ENCODE data around the gene SNAPC2.

SNAPC2 gene

DNA sequence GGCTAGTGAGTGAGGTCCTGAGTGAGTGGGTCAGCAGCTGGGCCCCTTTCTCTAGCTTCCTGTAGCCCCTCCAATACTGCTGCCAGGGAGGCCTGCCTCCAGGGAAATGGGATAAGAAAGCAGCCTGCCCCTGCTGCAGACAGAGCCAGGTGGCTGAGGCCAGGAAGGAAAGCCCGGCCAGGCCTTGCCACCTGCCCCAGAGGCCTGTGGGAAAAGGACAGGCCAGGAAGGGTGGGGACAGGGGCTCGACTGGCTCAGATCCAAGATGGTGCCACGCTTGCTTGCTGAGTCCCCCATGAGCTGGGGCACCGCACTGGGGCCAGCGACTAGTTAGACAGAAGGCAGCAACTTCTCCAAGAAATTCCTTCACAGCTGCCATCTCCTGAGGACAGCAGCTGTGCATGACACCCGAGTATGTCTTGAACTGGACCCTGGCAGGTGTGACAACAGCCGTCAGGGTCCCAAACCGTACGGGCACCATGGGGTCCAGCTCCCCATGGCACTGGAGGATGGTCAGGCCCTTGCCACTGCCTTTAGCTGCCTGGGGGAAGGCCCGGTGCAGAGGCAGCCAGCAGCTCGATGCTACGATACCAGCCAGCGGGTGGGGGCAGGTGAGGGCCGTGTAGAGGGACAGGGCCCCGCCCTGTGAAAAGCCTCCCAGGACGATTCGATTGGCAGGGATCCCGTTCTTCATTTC lies 40.9 kb upstream of the SNAPC2 start:
- no peak overlapping the region for H3K4me3 ChIP-seq (ENCODE audit: low read depth in 1 of 2, low read length in 2 of 2)
- H3K27ac ChIP-seq (ENCODE audit: low read depth, low read length) = no peak overlapping the region
- peaks cover 0 to 3% of the 10 kb centered on the region in 2 donors for H3K4me1 ChIP-seq (ENCODE audit: control insufficient read depth in 1 of 2, insufficient read depth in 2 of 2, low read length in 2 of 2)
- peaks cover 6 to 11% of the 10 kb centered on the region in 2 donors for H3K27me3 ChIP-seq (ENCODE audit: control insufficient read depth in 1 of 2, insufficient read depth in 2 of 2, low read length in 2 of 2)
- no peaks in the 10 kb centered on the region for H3K9me3 ChIP-seq (ENCODE audit: control insufficient read depth in 1 of 2, low read length in 2 of 2)
- H3K36me3 ChIP-seq (ENCODE audit: control insufficient read depth in 1 of 2, insufficient read depth in 2 of 2, low read length in 2 of 2) = no peaks in the 10 kb centered on the region
- H3K9ac ChIP-seq (ENCODE audit: low read depth in 1 of 2, low read length in 2 of 2) = no peak overlapping the region

- Histone ChIP-seq H3K9me3 (ENCODE audit: control insufficient read depth in 1 of 2, low read length in 2 of 2) (no peaks in the 10 kb centered on the region), H3K36me3 (ENCODE audit: control insufficient read depth in 1 of 2, insufficient read depth in 2 of 2, low read length in 2 of 2) (no peaks in the 10 kb centered on the region), H3K9ac (ENCODE audit: low read depth in 1 of 2, low read length in 2 of 2) (no peak overlapping the region), H3K27me3 (ENCODE audit: control insufficient read depth in 1 of 2, insufficient read depth in 2 of 2, low read length in 2 of 2) (peaks cover 1 to 7% of the 10 kb centered on the region in 2 donors), H3K4me3 (ENCODE audit: low read depth in 1 of 2, low read length in 2 of 2) (no peak overlapping the region), H3K27ac (ENCODE audit: low read depth, low read length) (no peak overlapping the region), H3K4me1 (ENCODE audit: control insufficient read depth in 1 of 2, insufficient read depth in 2 of 2, low read length in 2 of 2) (no peaks in the 10 kb centered on the region)
Observed at GRCh38 chr19:7879836-7880235, 40.3 kb upstream of the SNAPC2 start.

DNA sequence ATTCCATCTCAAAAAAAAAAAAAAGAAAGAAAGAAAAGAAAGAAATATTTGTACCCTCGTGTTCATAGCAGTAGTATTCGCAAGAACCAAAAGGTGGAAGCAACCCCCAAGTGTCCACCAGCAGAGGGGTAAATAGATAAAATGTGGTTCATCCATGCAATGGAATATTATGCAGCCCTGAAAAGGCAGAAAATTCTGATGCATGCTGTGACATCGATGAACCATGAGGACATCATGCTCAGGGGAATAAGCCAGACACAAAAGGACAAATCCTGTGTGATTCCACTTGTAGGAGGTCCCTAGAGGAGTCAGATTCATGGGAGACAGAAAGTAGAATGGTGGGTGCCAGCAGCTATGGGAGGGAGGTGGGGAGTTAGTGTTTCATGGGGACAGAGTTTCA lies 38.2 kb upstream of the SNAPC2 start:
- no peak overlapping the region for H3K4me3 ChIP-seq (ENCODE audit: low read depth in 1 of 2, low read length in 2 of 2)
- no peak overlapping the region for H3K9ac ChIP-seq (ENCODE audit: low read depth in 1 of 2, low read length in 2 of 2)
- no peaks in the 10 kb centered on the region for H3K36me3 ChIP-seq (ENCODE audit: control insufficient read depth in 1 of 2, insufficient read depth in 2 of 2, low read length in 2 of 2)
- no peaks in the 10 kb centered on the region for H3K4me1 ChIP-seq (ENCODE audit: control insufficient read depth in 1 of 2, insufficient read depth in 2 of 2, low read length in 2 of 2)
- no peak overlapping the region for H3K27ac ChIP-seq (ENCODE audit: low read depth, low read length)
- H3K27me3 ChIP-seq (ENCODE audit: control insufficient read depth in 1 of 2, insufficient read depth in 2 of 2, low read length in 2 of 2) = no peaks in the 10 kb centered on the region
- no peaks in the 10 kb centered on the region for H3K9me3 ChIP-seq (ENCODE audit: control insufficient read depth in 1 of 2, low read length in 2 of 2)

DNA sequence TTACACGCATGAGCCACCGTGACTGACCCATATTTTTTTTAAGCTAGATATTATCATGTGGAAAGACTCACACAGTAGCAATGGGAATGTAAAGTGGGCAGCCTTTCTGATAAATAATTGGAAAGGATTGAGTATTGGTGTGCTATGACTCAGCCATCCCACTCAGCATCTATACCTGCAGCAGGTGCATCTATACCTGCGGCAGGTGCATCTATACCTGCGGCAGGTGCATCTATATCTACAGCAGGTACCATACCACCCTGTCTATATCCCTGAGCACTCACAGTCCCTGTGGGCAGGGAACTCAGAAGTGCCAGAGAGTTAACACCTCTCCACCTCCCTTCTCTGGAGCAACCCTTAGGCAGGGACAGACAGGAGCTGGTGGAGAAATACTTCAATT lies 37.0 kb upstream of the SNAPC2 start:
- Histone ChIP-seq H3K9ac (ENCODE audit: low read depth in 1 of 2, low read length in 2 of 2) (no peak overlapping the region), H3K27ac (ENCODE audit: low read depth, low read length) (no peak overlapping the region), H3K36me3 (ENCODE audit: control insufficient read depth in 1 of 2, insufficient read depth in 2 of 2, low read length in 2 of 2) (no peaks in the 10 kb centered on the region), H3K4me1 (ENCODE audit: control insufficient read depth in 1 of 2, insufficient read depth in 2 of 2, low read length in 2 of 2) (no peaks in the 10 kb centered on the region), H3K9me3 (ENCODE audit: control insufficient read depth in 1 of 2, low read length in 2 of 2) (no peaks in the 10 kb centered on the region), H3K4me3 (ENCODE audit: low read depth in 1 of 2, low read length in 2 of 2) (no peak overlapping the region), H3K27me3 (ENCODE audit: control insufficient read depth in 1 of 2, insufficient read depth in 2 of 2, low read length in 2 of 2) (no peaks in the 10 kb centered on the region)

- H3K4me1 ChIP-seq (ENCODE audit: control insufficient read depth in 1 of 2, insufficient read depth in 2 of 2, low read length in 2 of 2) = no peaks in the 10 kb centered on the region
- H3K9me3 ChIP-seq (ENCODE audit: control insufficient read depth in 1 of 2, low read length in 2 of 2) = no peaks in the 10 kb centered on the region
- no peak overlapping the region for H3K27ac ChIP-seq (ENCODE audit: low read depth, low read length)
- no peaks in the 10 kb centered on the region for H3K36me3 ChIP-seq (ENCODE audit: control insufficient read depth in 1 of 2, insufficient read depth in 2 of 2, low read length in 2 of 2)
- peaks cover 0 to 3% of the 10 kb centered on the region in 2 donors for H3K27me3 ChIP-seq (ENCODE audit: control insufficient read depth in 1 of 2, insufficient read depth in 2 of 2, low read length in 2 of 2)
- no peak overlapping the region for H3K4me3 ChIP-seq (ENCODE audit: low read depth in 1 of 2, low read length in 2 of 2)
- no peak overlapping the region for H3K9ac ChIP-seq (ENCODE audit: low read depth in 1 of 2, low read length in 2 of 2)
Observed at GRCh38 chr19:7883796-7884570, 36.2 kb upstream of the SNAPC2 start.

DNA sequence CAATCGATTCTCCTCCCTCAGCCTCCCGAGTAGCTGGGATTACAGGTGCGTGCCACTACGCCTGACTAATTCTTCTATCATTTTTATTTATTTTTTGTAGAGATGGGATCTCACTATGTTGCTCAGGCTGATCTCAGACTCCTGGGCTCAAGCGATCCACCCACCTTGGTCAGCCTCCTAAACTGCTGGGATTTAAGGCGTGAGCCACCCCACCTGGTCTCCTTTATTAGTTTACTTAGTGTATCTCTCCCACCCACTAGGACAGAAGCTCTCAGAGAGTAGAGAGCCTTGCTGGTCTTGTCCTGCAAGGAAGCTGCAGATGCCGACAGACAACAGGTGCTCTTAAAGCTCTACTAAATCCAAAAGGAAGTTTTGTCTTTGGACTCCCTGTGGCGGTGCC lies 34.3 kb upstream of the SNAPC2 start:
- no peaks in the 10 kb centered on the region for H3K36me3 ChIP-seq (ENCODE audit: control insufficient read depth in 1 of 2, insufficient read depth in 2 of 2, low read length in 2 of 2)
- no peaks in the 10 kb centered on the region for H3K9me3 ChIP-seq (ENCODE audit: control insufficient read depth in 1 of 2, low read length in 2 of 2)
- H3K27me3 ChIP-seq (ENCODE audit: control insufficient read depth in 1 of 2, insufficient read depth in 2 of 2, low read length in 2 of 2) = peaks cover 0 to 4% of the 10 kb centered on the region in 2 donors
- no peak overlapping the region for H3K4me3 ChIP-seq (ENCODE audit: low read depth in 1 of 2, low read length in 2 of 2)
- no peak overlapping the region for H3K27ac ChIP-seq (ENCODE audit: low read depth, low read length)
- no peaks in the 10 kb centered on the region for H3K4me1 ChIP-seq (ENCODE audit: control insufficient read depth in 1 of 2, insufficient read depth in 2 of 2, low read length in 2 of 2)
- H3K9ac ChIP-seq (ENCODE audit: low read depth in 1 of 2, low read length in 2 of 2) = no peak overlapping the region

GRCh38 chr19:7887408-7888144 lies 32.6 kb upstream of the SNAPC2 start:
- H3K4me3 ChIP-seq (ENCODE audit: low read depth in 1 of 2, low read length in 2 of 2) = peak overlapping the region in 1 of 2 donors; percentile 40
- H3K4me1 ChIP-seq (ENCODE audit: control insufficient read depth in 1 of 2, insufficient read depth in 2 of 2, low read length in 2 of 2) = no peaks in the 10 kb centered on the region
- no peak overlapping the region for H3K27ac ChIP-seq (ENCODE audit: low read depth, low read length)
- peaks cover 0 to 4% of the 10 kb centered on the region in 2 donors for H3K27me3 ChIP-seq (ENCODE audit: control insufficient read depth in 1 of 2, insufficient read depth in 2 of 2, low read length in 2 of 2)
- H3K9ac ChIP-seq (ENCODE audit: low read depth in 1 of 2, low read length in 2 of 2) = no peak overlapping the region
- no peaks in the 10 kb centered on the region for H3K9me3 ChIP-seq (ENCODE audit: control insufficient read depth in 1 of 2, low read length in 2 of 2)
- no peaks in the 10 kb centered on the region for H3K36me3 ChIP-seq (ENCODE audit: control insufficient read depth in 1 of 2, insufficient read depth in 2 of 2, low read length in 2 of 2)

DNA sequence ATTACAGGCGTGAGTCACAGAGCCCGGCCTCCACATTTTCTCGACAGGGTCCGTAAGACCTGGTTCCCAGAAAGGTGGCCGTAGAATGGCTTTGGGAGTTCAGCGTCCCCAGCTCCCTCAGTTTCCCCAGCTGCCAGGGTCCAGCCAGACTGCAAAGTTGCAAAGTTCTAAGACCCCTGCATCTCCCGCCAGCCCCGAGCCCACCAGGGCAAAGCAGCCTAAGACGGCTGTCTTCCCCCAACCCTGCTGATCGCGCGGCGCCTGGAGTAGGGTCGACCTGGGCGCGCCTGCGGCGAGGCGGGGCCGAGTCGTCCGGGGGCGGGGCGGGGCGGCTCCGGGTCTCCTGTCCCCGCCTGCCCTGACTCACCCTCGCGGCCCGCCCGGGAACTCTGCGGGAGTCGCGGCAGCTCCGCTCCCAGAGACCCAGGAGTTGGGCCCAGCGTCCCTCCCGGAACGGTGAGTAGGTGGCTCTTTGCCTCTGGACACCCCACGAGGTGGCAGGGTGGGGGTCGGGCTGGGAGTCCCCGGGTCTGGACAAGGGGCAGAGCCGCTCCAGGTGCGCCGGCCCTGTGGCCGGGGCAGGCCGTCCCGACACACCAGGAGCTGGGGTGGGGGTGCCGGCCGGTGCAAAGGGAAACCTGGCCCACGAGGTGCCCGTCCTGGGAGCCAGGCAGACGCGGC lies 31.9 kb upstream of the SNAPC2 start, which contains the start of gene LRRC8E:
Gene LRRC8E (plus strand): TSS at position 366 of the 681 bp plus-strand sequence. CDS start 7,094 bp downstream, outside the sequence.
- Histone ChIP-seq H3K9ac (ENCODE audit: low read depth in 1 of 2, low read length in 2 of 2) (peak within 1 kb of the TSS; percentile 32 to 39), H3K27me3 (ENCODE audit: control insufficient read depth in 1 of 2, insufficient read depth in 2 of 2, low read length in 2 of 2) (peaks cover 0 to 4% of the 10 kb centered on the region in 2 donors), H3K27ac (ENCODE audit: low read depth, low read length) (no peak within 1 kb of the TSS), H3K4me1 (ENCODE audit: control insufficient read depth in 1 of 2, insufficient read depth in 2 of 2, low read length in 2 of 2) (no peaks in the 10 kb centered on the region), H3K36me3 (ENCODE audit: control insufficient read depth in 1 of 2, insufficient read depth in 2 of 2, low read length in 2 of 2) (no peaks in the 10 kb centered on the region), H3K4me3 (ENCODE audit: low read depth in 1 of 2, low read length in 2 of 2) (peak within 1 kb of the TSS; percentile 40 to 45), H3K9me3 (ENCODE audit: control insufficient read depth in 1 of 2, low read length in 2 of 2) (no peaks in the 10 kb centered on the region)

DNA sequence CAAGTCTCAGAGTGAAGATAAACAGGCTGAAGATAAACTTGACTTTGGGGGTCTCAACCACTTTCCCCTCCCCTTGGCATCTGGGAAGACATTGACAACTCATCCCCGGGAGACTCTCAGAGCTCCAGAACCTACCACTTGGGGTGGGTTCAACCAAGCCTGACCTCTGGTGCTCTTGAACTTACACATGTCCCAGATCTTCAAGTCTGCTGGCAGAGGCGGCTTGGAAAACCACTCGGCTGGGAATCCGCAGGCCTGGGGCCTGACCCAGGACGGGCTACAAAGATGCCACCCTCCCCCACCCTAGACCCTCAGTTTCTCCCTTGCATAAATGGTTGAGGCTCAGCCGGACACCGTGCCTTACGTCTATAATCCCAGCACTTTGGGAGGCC lies 31.3 kb upstream of the SNAPC2 start:
- no peaks in the 10 kb centered on the region for H3K4me1 ChIP-seq (ENCODE audit: control insufficient read depth in 1 of 2, insufficient read depth in 2 of 2, low read length in 2 of 2)
- no peaks in the 10 kb centered on the region for H3K36me3 ChIP-seq (ENCODE audit: control insufficient read depth in 1 of 2, insufficient read depth in 2 of 2, low read length in 2 of 2)
- H3K27me3 ChIP-seq (ENCODE audit: control insufficient read depth in 1 of 2, insufficient read depth in 2 of 2, low read length in 2 of 2) = peaks cover 0 to 4% of the 10 kb centered on the region in 2 donors
- peak overlapping the region; percentile 40 to 45 for H3K4me3 ChIP-seq (ENCODE audit: low read depth in 1 of 2, low read length in 2 of 2)
- no peaks in the 10 kb centered on the region for H3K9me3 ChIP-seq (ENCODE audit: control insufficient read depth in 1 of 2, low read length in 2 of 2)
- no peak overlapping the region for H3K27ac ChIP-seq (ENCODE audit: low read depth, low read length)
- peak overlapping the region in 1 of 2 donors; percentile 39 for H3K9ac ChIP-seq (ENCODE audit: low read depth in 1 of 2, low read length in 2 of 2)

All from duodenal mucosa (tissue), 2 donors.